GM23248 (cell line): ENCODE results near the gene FCER1G. TPM values are rescaled to one million over a fixed set of nuclear protein-coding genes. Genes with fewer than 3 reads are reported as not detected.

Experiments
- DNase-seq: peaks from one replicate; pipeline ENCODE4 v3.0.0-alpha.2; 2015
- H2AFZ ChIP-seq: fragments of 200-600 bp; sonication (generic); 2 replicates; pipeline ENCODE4 v1.6.1; 2016; ENCODE audit warnings: antibody characterized with exemption
- H3F3A ChIP-seq: fragments of 200-600 bp; sonication (generic); 2 replicates; pipeline ENCODE4 v1.6.1; 2016; ENCODE audit warnings: mild to moderate bottlenecking, antibody characterized with exemption, mixed run types; ENCODE audit not compliant: insufficient read depth
- H3K27ac ChIP-seq: fragments of 200-600 bp; sonication (generic); 2 replicates; pipeline ENCODE4 v1.5.1; 2016; ENCODE audit warnings: mild to moderate bottlenecking
- H3K27me3 ChIP-seq: fragments of 200-600 bp; sonication (generic); replicated peaks from 2 replicates; pipeline ENCODE4 v1.6.1; 2016; ENCODE audit warnings: mild to moderate bottlenecking; ENCODE audit not compliant: insufficient read depth
- H3K36me3 ChIP-seq: fragments of 200-600 bp; sonication (generic); 2 replicates; pipeline ENCODE4 v1.6.1; 2016; ENCODE audit warnings: low read depth, mild to moderate bottlenecking
- H3K4me1 ChIP-seq: fragments of 200-600 bp; sonication (generic); 2 replicates; pipeline ENCODE4 v1.6.1; 2016; ENCODE audit warnings: mild to moderate bottlenecking; ENCODE audit not compliant: insufficient read depth
- H3K4me2 ChIP-seq: fragments of 200-600 bp; sonication (generic); one replicate; pipeline ENCODE4 v1.6.1; 2016; ENCODE audit warnings: mild to moderate bottlenecking; ENCODE audit not compliant: unreplicated experiment
- H3K4me3 ChIP-seq: fragments of 200-600 bp; sonication (generic); 2 replicates; pipeline ENCODE4 v1.5.1; 2016; ENCODE audit warnings: mild to moderate bottlenecking
- H3K79me2 ChIP-seq: fragments of 200-600 bp; sonication (generic); 2 replicates; pipeline ENCODE4 v1.6.1; 2016; ENCODE audit warnings: mild to moderate bottlenecking; ENCODE audit not compliant: insufficient read depth
- H3K9ac ChIP-seq: fragments of 200-600 bp; sonication (generic); 2 replicates; pipeline ENCODE4 v1.6.1; 2016; ENCODE audit warnings: mild to moderate bottlenecking
- H3K9me2 ChIP-seq: fragments of 200-600 bp; sonication (generic); 2 replicates; pipeline ENCODE4 v1.6.1; 2016; ENCODE audit warnings: mixed run types, mild to moderate bottlenecking, moderate library complexity; ENCODE audit not compliant: insufficient read depth
- H3K9me3 ChIP-seq: fragments of 200-600 bp; sonication (generic); one replicate; pipeline ENCODE4 v1.6.1; 2017; ENCODE audit warnings: low read depth
- H4K20me1 ChIP-seq: fragments of 200-600 bp; sonication (generic); 2 replicates; pipeline ENCODE4 v1.6.0; 2016; ENCODE audit not compliant: insufficient read depth
- EZH2 ChIP-seq: fragments of 200-600 bp; sonication (generic); IDR thresholded peaks from 2 replicates; pipeline ENCODE4 v1.6.1; 2018; ENCODE audit warnings: antibody characterized with exemption, mild to moderate bottlenecking; ENCODE audit not compliant: insufficient read depth, poor library complexity, severe bottlenecking
- EZH2phosphoT487 ChIP-seq: fragments of 200-600 bp; sonication (generic); IDR thresholded peaks from 2 replicates; pipeline ENCODE4 v1.6.1; 2018; ENCODE audit warnings: antibody characterized with exemption, moderate library complexity, mild to moderate bottlenecking, low read depth; ENCODE audit not compliant: insufficient read depth
- WGBS, 2 experiments: methylation state at CpG; one replicate each; pipeline ENCODE4 v1.1.6; 2015 to 2017; ENCODE audit warnings: low lambda C conversion rate in 2 of 2, low coverage in 1 of 2; ENCODE audit errors: missing lambda C conversion rate in 2 of 2; 5-methylcytosine and 5-hydroxymethylcytosine counted together
- in situ Hi-C: fragments of 300-500 bp; cut with MboI; formaldehyde crosslinking; loops from 2 replicates; pipeline ENCODE4 v1.15.0; 2020
- polyA plus RNA-seq: library from polyadenylated mRNA; unstranded; fragments of >200 nt; fragmentation: Nextera tagmentation; extraction: Ambion mirVana; gene quantifications from 2 replicates; pipeline ENCODE4 v1.2.1, GENCODE V29; 2016
- total RNA-seq: library from RNA; depleted of rRNA; stranded (reverse); fragments of >200 nt; shearing (Covaris generic); gene quantifications from 2 replicates; pipeline ENCODE4 v1.2.3, GENCODE V29; 2014

The FCER1G gene
- total and polyA plus RNA-seq, 2 experiments from 2014 or later = 0.49 TPM; not detected in 1

GRCh38 chr1:161225178-161225533 is 10.1 kb downstream of the FCER1G start:
- in situ Hi-C loops = no loop called here
- Histone ChIP-seq H3K9ac (no peak overlapping the region), H3K4me2 (peak overlapping the region; percentile 45)

GRCh38 chr1:161225534-161226319 is 10.6 kb downstream of the FCER1G start, which contains the start of gene TOMM40L:
TOMM40L (plus strand) TSS chr1:161226060; CDS start chr1:161226490, 430 bp downstream.
- peak within 1 kb of the TSS; percentile 73 for H3K4me2 ChIP-seq
- peak; percentile 99 for DNase-seq
- peaks cover 5% of the 10 kb centered on the region; the same call in 1 of the 2 replicates for H3F3A ChIP-seq
- in situ Hi-C loops = no loop called here
- no peak for TF ChIP-seq EZH2phosphoT487
- TF ChIP-seq EZH2 = no peak
- no peaks in the 10 kb centered on the region for H3K9me3 ChIP-seq
- H3K9me2 ChIP-seq = no peaks in the 10 kb centered on the region
- H3K79me2 ChIP-seq = peaks cover 7% of the 10 kb centered on the region
- H3K9ac ChIP-seq = peak within 1 kb of the TSS; percentile 80
- 1% methylated on average over 15 to 16 of the region's 16 CpGs for WGBS, 2 experiments
- H3K27me3 ChIP-seq = no peaks in the 10 kb centered on the region
- peak within 1 kb of the TSS; percentile 97 for H2AFZ ChIP-seq
- H3K4me3 ChIP-seq = peak within 1 kb of the TSS; percentile 91
- H3K36me3 ChIP-seq = no peaks in the 10 kb centered on the region; the same call in 1 of the 2 replicates
- no peaks in the 10 kb centered on the region for H4K20me1 ChIP-seq
- H3K4me1 ChIP-seq = peaks cover 11% of the 10 kb centered on the region; the same call in 1 of the 2 replicates
- H3K27ac ChIP-seq = peak within 1 kb of the TSS; percentile 45; the same call in 1 of the 2 replicates

More at GRCh38 chr1:161225178-161225533, 10.1 kb downstream of the FCER1G start:
- Histone ChIP-seq H3K27ac (peak overlapping the region; percentile 45; the same call in 1 of the 2 replicates), H3K4me1 (peaks cover 11% of the 10 kb centered on the region; the same call in 1 of the 2 replicates), H3K27me3 (no peaks in the 10 kb centered on the region), H2AFZ (peak overlapping the region; percentile 97), H3K79me2 (peaks cover 7% of the 10 kb centered on the region), H3K4me3 (peak overlapping the region; percentile 30; the same call in 1 of the 2 replicates), H4K20me1 (no peaks in the 10 kb centered on the region), H3K9me2 (no peaks in the 10 kb centered on the region), H3K36me3 (no peaks in the 10 kb centered on the region; the same call in 1 of the 2 replicates), H3K9me3 (no peaks in the 10 kb centered on the region), H3F3A (peaks cover 5% of the 10 kb centered on the region; the same call in 1 of the 2 replicates)
- DNase-seq = no peak
- TF ChIP-seq EZH2 (no peak), EZH2phosphoT487 (no peak)
- WGBS, 2 experiments = 44 to 48% methylated on average over 7 of the region's 7 CpGs

- Histone ChIP-seq H3K4me3 (peak overlapping the region; percentile 91), H3K4me1 (peaks cover 11% of the 10 kb centered on the region; the same call in 1 of the 2 replicates), H3K27ac (no peak overlapping the region), H3K79me2 (peaks cover 7% of the 10 kb centered on the region), H3K36me3 (no peaks in the 10 kb centered on the region; the same call in 1 of the 2 replicates), H3K4me2 (peak overlapping the region; percentile 73), H3K9me3 (no peaks in the 10 kb centered on the region), H3K9ac (peak overlapping the region; percentile 80), H4K20me1 (no peaks in the 10 kb centered on the region), H3K9me2 (no peaks in the 10 kb centered on the region), H3K27me3 (no peaks in the 10 kb centered on the region), H2AFZ (peak overlapping the region; percentile 93), H3F3A (peaks cover 5% of the 10 kb centered on the region; the same call in 1 of the 2 replicates)
- no peak for TF ChIP-seq EZH2phosphoT487
- TF ChIP-seq EZH2 = no peak
- no peak for DNase-seq
- in situ Hi-C loops = no loop called here
- WGBS, 2 experiments = 14 to 15% methylated on average over 11 to 15 of the region's 15 CpGs
Observed at GRCh38 chr1:161226320-161226711, 11.2 kb downstream of the FCER1G start.

GRCh38 chr1:161226759-161227158 is 11.7 kb downstream of the FCER1G start:
- Histone ChIP-seq H3K27ac (no peak overlapping the region), H4K20me1 (no peaks in the 10 kb centered on the region)
- WGBS, 2 experiments = 60% methylated on average over 3 of the region's 3 CpGs

More at GRCh38 chr1:161226759-161227158, 11.7 kb downstream of the FCER1G start:
- TF ChIP-seq EZH2phosphoT487 (no peak), EZH2 (no peak)
- Histone ChIP-seq H3K36me3 (no peaks in the 10 kb centered on the region; the same call in 1 of the 2 replicates), H3K4me3 (peak overlapping the region; percentile 91), H3F3A (peaks cover 5% of the 10 kb centered on the region; the same call in 1 of the 2 replicates), H3K9ac (peak overlapping the region; percentile 80), H3K9me2 (no peaks in the 10 kb centered on the region), H2AFZ (peak overlapping the region; percentile 93), H3K4me2 (peak overlapping the region; percentile 73), H3K9me3 (no peaks in the 10 kb centered on the region), H3K4me1 (peaks cover 11% of the 10 kb centered on the region; the same call in 1 of the 2 replicates), H3K79me2 (peaks cover 7% of the 10 kb centered on the region), H3K27me3 (no peaks in the 10 kb centered on the region)
- DNase-seq = no peak
- in situ Hi-C loops = no loop called here
